Middle frontal gyrus (tissue), 1 donor: ENCODE measurements around the gene STOX1.
"Not testable (repeated sequence)": the region's sequence is repeated elsewhere in the genome, so short reads cannot be mapped to it uniquely, and the experiment has no call there.

Experiments
- DNase-seq: peaks from one replicate; pipeline ENCODE4 v3.0.0-alpha.2; 2015; ENCODE audit warnings: low spot score; ENCODE audit errors: extremely low spot score

The STOX1 gene

DNA sequence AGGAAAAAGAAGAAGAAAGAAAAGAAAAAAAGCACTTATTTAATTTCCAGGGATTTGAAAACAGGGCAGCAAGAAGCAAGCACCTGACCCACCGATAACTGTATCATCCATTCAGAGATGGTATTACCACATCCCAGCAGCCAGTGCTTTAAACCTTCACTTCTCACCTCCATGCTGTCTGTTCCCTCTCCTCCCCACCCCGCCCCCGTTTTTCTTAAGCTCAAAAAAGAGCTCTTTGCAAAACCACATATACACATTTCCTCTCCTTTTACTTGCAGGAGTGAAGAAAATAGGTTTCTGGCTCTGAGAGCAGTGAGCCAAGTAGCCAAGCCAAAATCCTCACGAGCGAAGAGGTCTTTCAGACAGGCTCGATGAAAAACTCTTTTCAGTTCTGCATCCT is 2.2 kb downstream of the STOX1 start:
- no peak for DNase-seq

DNA sequence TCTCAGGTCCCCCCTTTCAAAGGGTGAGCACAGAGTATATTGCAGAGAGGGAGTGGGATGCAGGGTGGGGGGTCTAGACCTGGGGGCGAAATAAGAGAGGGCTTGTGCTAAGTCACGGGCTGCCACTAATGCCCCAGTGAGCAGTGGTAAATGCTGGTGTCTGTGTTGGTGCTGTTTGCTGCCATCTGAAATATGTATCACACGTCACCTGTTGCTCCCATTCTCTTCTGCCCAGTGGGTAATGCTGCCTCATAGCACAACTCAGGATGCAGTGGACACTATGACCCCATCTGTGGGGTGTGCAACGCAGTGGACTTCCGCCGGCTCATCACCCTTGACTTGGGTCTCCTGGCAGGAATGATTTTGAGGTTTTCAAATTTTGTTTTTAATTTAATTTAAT is 2.6 kb downstream of the STOX1 start:
- no peak for DNase-seq

DNA sequence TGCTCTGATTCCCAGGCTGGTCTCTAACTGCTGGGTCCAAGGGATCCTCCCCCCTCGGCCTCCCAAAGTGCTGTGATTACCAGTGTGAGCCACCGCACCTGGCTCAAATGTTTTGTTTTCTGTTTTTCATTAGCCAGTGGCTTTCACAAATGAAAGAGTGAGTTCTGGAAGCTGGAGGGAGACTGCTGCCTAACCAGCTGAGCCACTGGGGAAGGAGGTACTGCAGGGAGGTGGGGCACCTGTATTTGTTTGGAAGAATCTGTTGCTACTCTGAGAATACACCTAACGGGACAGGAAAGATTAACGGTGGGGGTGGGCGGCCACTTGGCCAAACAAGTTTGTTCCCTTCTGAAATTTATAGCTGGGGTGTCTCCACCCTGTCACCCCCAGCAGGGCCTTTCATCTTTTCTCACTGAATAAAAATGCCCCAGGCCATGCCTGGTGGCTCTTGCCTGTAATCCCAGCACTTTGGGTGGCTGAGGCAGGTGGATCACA is 4.7 kb downstream of the STOX1 start:
- DNase-seq: no peak

DNA sequence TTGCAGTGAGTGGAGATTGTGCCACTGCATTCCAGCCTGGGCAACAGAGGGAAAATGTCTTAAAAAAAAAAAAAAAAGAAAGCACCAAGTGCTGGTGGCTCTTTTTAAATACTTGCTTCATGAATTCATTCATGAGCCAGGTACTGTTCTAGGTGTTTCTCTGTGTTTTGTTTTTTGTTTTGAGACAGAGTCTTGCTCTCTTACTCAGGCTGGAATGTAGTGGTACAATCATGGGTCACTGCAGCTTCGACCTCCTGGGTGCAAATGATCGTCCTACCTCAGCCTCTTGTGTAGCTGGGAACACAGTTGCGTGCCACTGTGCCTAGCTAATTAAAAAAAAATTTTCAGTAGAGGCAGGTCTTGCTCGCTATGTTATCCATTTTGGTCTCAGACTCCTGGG is 5.3 kb downstream of the STOX1 start:
- DNase-seq: no peak

DNA sequence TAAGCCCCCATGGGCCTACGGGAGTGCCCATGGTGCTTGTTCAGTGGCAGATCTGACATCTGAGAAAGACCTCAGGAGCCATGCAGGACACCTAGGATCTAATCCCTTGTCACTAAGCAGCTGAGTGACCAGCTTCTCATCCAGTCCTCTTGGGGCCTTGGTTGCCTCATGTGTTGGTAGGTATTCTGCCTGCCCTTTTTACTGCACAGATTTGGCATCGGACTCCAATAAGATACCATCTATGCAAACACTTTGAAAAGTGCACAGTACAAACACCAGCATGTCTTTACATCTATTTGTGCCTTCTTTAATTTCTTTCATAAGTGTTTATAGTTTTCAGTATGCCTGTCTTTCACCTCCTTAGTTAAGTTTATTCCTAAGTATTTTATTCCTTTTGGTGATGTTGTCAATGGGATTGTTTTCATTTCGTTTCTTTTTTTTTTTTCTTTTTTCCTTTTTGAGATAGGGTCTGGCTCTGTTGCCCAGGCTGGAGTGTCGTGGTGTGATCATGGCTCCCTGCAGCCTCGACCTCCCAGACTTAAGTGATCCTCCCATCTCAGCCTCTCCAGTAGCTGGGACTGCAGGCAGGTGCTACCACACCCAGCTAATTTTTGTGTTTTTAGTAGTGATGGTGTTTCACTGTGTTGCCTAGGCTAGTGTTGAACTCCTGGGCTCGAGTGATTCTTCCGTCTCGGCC is 10.4 kb downstream of the STOX1 start:
- no peak for DNase-seq

DNA sequence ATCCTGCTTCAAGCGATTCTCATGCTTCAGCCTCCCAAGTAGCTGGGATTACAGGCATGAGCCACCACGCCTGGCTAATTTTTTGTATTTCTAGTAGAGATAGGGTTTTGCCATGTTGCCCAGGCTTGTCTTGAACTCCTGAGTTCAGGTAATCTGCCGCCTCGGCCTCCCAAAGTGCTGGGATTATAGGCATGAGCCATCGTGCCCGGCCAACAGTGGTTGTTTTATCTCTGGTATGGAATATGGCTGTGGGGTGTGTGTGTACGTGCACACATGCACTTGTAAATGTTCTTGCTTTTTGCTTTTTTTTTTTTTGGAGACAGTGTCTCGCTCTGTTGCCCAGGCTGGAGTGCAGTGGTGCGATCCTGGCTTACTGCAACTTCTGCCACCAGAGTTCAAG is 13.3 kb downstream of the STOX1 start:
- DNase-seq: not testable (repeated sequence)

DNA sequence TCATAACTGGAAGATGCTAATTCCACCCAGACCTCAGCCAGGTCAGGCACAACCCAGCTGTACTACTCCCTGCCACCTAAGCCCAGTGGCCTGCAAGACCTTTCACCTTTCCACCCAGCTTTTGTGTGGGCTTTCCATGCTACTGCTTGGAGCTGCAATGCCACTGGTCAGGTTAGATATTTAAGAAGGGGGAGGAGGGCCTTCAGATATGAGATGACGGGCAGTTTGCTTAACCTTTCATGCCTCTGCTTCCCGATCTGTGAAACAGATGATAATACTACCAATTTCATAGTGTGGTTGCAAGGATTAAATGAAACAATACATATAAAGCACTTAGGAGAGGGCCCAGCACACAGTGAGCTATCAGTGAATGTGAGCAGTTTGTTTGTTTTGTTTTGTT is 20.9 kb downstream of the STOX1 start:
- DNase-seq: no peak

DNA sequence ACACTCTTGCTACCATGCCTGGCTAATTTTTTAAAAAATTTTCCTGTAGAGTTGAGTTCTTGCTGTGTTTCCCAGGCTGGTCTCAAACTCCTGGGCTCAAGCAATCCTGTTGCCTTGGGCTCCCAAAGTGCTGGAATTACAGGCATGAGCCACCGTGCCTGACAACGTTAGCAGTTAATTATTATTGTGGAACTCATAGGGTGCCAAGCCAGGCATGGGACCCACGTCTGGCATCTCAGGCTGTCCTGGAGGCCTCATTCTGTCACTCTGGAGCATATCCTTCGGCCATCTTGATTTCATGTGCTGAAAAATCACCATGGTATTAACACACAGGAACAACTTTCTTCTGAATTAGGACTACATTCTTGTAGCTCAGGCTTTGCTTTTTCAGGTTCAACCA is 21.5 kb downstream of the STOX1 start:
- no peak for DNase-seq

DNA sequence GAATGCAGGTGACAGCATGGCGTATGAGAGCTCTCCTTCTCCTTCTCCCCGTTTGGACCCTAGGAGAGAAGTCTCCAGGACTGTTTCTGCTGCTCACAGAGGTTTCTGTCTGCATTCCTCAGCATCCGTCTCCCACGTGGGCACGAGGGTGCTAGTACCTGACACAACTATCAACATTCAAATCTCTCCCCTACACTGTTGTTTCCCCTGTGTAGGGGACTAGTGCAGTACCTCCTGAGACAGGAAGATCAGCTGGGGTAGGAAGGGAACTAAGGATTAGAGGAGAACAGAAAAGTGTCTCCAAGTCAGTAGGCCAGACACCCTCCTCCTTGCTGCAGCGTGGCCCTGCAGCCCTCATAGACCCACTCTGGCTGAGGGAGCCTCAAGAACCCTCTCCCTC is 29.0 kb downstream of the STOX1 start:
- DNase-seq: no peak

DNA sequence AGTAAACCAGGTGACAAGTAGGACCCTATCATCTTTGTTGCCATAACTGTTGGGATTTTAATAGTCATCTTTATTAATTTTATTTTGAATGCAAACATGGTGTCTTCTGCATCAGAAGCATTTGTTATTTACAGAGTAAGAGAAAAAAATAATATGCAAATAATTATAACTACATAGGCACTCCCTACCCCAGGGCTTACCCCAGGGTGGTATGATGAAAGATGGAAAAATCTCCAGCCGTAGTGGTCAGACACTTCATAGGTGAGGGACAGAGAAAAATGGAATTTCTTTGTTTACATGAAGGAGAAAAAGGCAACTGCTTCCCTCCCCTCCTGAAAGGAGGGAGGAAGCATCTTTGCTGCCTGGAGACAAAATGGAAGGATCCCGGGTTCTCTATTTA is 29.7 kb downstream of the STOX1 start:
- DNase-seq: no peak

DNA sequence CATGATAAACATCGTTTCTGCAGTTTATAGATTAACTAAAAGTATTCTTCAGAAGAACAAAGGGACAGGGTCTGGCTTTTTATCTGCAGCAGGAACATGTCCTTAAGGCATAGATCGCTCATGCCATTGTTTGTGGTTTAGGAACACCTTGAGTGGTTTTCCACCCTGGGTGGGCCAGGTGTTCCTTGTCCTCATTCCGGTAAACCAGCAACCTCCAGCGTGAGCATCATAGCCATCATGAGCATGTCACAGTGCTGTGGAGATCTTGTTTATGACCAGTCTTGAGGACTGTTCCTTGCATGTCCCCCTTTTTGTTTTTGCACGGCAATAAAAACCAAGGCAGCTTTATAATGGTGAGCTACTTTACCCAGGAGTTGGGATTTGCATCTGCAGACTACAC is 33.9 kb downstream of the STOX1 start:
- DNase-seq: no peak

DNA sequence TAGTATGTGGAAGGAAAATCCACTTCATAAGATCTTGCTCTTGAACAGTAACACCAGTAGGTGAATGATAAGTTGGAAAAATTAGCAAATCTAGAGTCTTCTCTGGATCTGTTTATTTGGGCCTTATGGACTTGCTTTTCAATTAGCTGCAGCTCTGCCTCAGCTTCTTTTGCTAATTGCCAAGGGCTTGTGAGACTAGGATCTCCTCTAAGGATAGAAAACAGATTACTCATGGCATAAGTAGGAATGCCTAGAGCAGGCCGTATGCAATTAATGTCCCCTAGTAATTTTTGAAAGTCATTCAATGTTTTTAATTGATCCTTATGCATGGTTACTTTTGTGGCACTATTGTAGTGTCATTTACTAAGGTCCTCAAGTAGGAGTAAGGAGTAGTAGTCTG is 37.3 kb downstream of the STOX1 start:
- no peak for DNase-seq

DNA sequence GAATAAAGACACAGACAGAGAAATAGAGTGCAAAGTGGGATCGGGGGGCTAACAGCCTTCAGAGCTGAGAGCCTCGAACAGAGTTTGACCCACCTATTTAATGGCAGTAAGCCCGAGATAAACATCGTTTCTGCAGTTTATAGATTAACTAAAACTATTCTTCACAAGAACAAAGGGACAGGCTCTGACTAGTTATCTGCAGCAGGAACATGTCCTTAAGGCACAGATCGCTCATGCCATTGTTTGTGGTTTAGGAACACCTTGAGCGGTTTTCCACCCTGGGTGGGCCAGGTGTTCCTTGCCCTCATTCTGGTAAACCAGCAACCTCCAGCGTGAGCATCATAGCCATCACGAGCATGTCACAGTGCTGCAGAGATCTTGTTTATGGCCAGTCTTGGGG is 40.8 kb downstream of the STOX1 start:
- DNase-seq: not testable (repeated sequence)

DNA sequence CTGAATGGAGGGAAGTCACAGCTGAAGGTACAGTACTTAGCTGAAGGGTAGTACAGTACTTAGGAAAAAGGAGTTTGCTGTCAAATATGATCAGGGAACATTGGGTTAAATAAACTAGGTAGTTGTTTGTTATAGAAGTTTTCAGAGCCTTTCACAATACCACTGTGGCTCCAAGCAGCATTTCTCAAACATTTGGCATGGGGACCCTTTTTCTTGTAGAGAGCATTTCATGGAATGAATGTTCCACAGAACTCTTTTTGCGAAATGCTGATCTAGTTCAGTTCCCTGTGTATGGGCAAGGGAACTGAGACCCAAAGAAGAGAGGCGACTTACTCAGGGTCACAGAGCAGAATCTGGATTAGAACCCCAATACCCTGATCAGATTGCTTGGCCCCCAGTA is 42.3 kb downstream of the STOX1 start:
- DNase-seq: no peak

DNA sequence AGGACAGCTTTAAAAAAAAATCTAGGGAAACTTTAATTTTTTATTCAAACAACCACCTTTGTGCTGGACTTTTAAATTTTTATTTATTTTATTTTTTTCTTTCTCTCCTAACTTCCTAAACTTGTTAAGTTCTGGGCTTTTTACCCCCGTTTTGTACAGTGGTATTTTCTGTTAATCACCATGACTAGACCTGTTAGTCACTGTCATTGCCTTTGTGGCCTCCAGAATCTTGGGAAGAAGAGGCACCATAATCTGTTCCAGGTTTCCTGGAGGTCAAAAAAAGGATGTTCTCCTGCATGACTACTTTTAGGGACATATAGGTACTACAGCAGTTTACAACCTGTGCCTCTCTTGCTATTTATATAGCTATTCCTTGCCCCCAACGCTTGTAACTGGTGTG is 42.7 kb downstream of the STOX1 start:
- DNase-seq: no peak

DNA sequence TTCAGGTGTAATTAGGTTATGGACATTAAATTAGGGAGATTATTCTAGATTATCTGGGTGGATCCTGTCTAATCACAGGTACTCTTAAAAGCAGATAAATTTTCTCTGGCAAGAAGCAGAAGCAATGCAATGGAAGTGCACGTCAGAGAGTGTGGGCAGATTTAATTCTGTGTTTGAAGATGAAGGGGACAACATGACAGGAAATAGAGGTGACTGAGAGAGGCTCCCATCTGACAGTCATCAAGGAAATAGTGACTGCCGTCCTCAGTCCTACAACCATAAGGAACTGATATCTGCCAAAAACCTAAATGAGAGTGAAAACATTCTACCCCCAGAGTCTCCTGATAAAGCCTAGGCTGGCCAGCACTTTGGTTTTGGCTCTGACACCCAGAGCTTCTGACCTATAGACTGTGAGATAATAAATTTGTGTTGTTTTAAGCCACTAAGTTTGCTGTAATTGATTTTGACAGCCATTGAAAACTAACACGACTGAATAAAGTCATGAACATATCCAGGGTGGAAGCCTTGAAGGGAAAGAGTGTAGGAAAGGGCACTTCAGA is 43.3 kb downstream of the STOX1 start:
- DNase-seq: no peak

DNA sequence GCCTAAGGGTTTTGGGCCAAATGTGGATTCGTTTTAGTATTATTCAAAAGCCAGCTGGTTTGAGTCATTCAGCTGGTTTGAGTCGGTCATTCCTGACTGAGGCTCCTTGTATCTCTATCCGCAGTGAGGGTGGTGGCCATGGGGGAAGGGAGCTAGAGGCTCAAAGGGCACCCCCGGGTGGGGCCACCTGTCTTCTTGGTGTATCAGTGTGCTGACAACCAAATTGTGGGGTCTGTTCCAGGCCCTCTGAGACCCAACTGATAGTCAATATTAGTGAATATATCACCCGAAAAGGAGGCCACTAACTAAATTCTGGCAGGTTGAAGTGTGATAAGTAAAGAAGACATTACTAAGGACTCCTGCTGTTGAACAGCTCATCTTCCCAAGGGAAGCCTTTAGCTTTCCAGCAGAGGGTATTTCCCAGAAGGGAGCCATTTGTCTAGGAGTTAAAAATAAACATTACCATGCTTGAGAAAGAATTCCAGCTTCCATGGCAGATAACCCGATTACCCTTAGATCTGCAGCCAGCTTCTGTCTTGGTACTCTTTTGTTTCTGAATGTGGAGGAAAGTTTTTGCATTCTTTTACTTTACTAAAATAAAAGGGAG is 43.9 kb downstream of the STOX1 start:
- no peak for DNase-seq

DNA sequence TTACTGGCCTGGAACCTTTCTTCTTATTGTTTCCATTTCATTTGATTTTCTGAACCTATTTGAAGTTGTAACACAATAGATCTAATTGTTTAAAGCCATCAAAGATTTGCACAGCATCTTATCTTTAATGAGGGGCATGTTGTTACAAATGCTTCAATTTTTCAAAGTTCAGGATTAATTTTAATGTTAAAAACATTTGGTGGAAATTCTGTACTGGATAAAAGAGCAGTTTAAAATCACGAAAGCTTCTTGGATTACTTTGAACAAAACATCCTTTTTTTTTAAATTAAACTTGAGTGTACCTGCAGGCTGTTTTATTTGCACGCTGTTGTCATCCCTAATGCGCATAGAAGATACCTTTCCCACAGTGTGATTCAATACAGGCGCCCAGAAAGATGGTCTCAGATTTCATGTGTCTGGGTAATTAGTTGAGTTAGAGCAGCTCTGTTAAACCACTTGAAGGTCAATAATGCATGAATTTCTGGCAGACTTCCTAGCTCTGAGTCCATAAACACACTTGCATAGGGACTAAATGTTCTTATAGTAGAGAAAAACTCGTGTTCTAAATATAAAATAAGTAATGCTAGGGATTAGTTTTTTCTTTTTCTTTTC is 44.5 kb downstream of the STOX1 start:
- DNase-seq: no peak

DNA sequence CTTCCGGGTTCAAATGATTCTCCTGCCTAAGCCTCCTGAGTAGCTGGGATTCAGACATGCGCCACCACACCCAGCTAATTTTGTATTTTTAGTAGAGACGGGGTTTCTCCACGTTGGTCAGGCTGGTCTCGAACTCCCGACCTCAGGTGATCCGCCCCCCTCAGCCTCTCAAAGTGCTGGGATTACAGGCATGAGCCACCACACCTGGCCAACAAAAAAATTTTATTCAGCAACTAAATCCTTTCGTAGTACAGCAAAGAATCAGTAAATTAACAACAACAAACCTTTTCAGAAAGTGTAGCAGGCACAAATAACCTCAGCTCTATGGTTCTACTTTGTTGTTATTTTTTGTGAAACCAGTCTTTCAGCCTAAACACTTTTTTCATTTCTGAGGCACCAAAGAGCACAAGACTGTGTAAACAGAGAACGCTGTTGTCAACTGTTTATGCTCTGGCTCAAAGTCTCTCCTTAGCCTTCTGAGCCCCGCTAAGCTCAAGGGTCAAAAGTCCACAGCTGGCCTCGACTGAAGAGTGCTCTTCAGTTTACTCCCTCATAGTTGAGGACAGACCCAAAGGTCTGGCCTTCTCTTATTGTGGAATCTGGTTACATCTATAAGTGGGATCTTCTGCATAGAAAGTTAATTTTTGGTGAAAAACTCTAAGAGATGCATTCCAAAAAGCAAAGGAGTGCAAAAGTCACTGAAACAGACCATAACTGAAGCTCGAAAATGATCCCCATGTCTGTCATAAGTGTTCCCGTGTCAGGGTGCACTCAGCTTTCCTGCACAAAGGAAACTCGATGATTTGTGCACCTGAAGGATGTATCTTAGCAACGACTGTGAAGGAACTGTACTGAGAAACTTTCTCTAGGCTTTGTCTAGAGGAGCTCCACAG is 49.2 kb downstream of the STOX1 start:
- no peak for DNase-seq

DNA sequence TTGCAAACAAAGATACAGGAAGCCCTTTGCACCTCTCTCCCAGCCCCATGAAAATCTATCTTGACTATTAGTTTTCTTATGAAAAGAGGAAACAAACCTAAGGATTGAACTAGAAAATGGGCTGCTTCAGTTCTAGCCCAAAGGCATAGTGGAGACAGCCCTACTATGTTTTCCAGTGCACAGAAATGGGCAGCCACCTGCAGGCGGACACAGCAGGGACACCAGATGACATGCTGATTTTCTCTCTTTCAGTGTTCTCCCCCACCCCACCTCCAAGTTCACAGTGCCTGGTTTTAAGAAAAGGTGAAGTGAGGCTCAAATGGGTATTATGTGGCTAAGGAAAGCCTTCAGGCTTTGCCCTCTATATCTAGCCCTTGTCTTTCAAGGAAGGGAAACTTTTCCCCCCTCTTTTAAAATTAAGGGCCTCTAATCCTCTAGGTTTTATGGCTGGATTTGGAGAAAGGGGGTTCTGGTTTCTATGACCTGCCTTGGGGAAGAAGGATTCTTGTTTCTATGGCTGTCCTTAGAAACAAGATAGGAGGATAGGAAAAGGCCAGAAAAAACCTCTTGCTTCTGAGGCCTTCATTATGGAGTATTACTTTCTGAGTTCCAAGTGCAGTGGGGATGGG is 50.3 kb downstream of the STOX1 start:
- DNase-seq: no peak

DNA sequence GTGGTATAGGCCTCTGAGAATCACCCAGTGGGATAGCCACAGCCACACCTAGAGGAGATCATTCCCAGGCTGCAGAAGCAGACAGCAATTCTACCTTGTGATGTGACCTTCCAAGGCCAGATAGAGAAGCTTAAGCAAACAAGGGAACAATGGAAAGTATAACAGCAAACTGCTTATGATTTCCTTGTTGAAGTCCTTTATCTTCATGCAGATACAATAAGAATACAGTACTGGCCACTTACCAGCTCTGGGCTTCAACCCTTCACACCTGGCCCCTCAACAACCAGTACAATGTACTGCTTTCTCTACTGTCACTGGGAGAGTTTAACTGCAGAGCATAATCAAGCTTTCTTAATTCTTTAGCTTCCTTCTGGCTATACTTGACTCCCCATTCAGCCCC is 51.2 kb downstream of the STOX1 start:
- no peak for DNase-seq
